ENCODE results near the gene TBC1D7.

Gene TBC1D7

GRCh38 chr6:13289789-13290318 lies 38.5 kb downstream of the TBC1D7 start:
- H3K4me3 ChIP-seq (ENCODE audit: control insufficient read depth, low read depth, low read length): no peak overlapping the region
- DNase-seq (ENCODE audit: low read depth): no peak
- TF ChIP-seq CTCF (conservative IDR thresholded peaks at IDR 0.05; ENCODE audit: control insufficient read depth, insufficient read depth, low read depth, low read length): no peak

GRCh38 chr6:13288969-13289391 lies 39.4 kb downstream of the TBC1D7 start:
- DNase-seq (ENCODE audit: low read depth): no peak
- no peak for TF ChIP-seq CTCF (conservative IDR thresholded peaks at IDR 0.05; ENCODE audit: control insufficient read depth, insufficient read depth, low read depth, low read length)
- no peak overlapping the region for H3K4me3 ChIP-seq (ENCODE audit: control insufficient read depth, low read depth, low read length)

GRCh38 chr6:13288481-13288880 lies 39.9 kb downstream of the TBC1D7 start:
- no peak overlapping the region for H3K4me3 ChIP-seq (ENCODE audit: control insufficient read depth, low read depth, low read length)
- TF ChIP-seq CTCF (conservative IDR thresholded peaks at IDR 0.05; ENCODE audit: control insufficient read depth, insufficient read depth, low read depth, low read length): no peak
- DNase-seq (ENCODE audit: low read depth): no peak

GRCh38 chr6:13287104-13287503 lies 41.2 kb downstream of the TBC1D7 start:
- TF ChIP-seq CTCF (conservative IDR thresholded peaks at IDR 0.05; ENCODE audit: control insufficient read depth, insufficient read depth, low read depth, low read length): no peak
- H3K4me3 ChIP-seq (ENCODE audit: control insufficient read depth, low read depth, low read length): no peak overlapping the region
- DNase-seq (ENCODE audit: low read depth): no peak

- no peak for TF ChIP-seq CTCF (conservative IDR thresholded peaks at IDR 0.05; ENCODE audit: control insufficient read depth, insufficient read depth, low read depth, low read length)
- no peak for DNase-seq (ENCODE audit: low read depth)
- no peak overlapping the region for H3K4me3 ChIP-seq (ENCODE audit: control insufficient read depth, low read depth, low read length)
Observed at GRCh38 chr6:13286181-13286580, 42.2 kb downstream of the TBC1D7 start.

- H3K4me3 ChIP-seq (ENCODE audit: control insufficient read depth, low read depth, low read length): no peak overlapping the region
- TF ChIP-seq CTCF (conservative IDR thresholded peaks at IDR 0.05; ENCODE audit: control insufficient read depth, insufficient read depth, low read depth, low read length): no peak
- no peak for DNase-seq (ENCODE audit: low read depth)
Observed at GRCh38 chr6:13285705-13286104, 42.6 kb downstream of the TBC1D7 start.

- H3K4me3 ChIP-seq (ENCODE audit: control insufficient read depth, low read depth, low read length): no peak overlapping the region
- no peak for DNase-seq (ENCODE audit: low read depth)
- TF ChIP-seq CTCF (conservative IDR thresholded peaks at IDR 0.05; ENCODE audit: control insufficient read depth, insufficient read depth, low read depth, low read length): no peak
Observed at GRCh38 chr6:13284646-13285045, 43.7 kb downstream of the TBC1D7 start.
